ENCODE data around the gene ZRANB1. TPM values are rescaled to one million over a fixed set of nuclear protein-coding genes. Genes with fewer than 3 reads are reported as not detected.

ZRANB1 gene
- total RNA-seq, 4 donors from 2014 or later, result 22.1 to 37.5 (median 25.0) TPM

DNA sequence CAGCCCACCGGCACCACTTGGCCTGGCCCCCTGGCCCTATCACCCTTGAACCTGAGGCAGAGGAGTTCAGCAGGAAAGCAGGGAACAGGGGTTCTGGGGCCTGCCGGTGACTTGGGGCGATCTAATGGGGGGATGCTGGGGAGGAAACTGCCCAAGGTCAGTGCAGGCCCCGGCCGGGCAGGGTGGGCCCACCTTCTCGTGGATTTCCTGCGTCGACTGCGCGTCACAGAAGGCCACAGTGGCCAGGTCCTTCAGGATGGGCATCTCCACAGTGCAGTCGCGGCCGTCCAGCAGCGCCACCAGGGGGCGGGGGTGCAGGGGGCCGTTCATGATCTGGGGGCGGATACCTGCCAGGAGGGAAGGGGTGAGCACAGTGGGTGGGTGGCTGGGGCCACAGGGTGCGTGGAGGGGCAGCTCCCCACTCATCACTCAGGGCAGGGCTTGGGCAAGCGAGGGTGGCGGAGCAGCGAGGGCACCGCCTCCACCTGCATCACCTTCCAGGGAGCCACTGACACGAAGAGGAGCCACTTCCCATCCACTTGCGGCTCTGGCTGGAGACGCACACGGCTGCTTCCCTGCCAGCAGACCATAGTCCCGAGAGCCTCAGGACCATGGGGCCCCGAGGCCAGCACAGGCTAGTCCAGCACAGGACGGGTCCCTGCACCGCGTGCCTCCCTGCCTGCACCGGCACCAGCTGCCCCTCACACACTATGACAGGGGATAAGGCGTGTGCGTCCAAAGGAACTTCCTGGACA lies 61.4 kb downstream of the ZRANB1 start:
- DNase-seq, result no peak
- 87 to 93% methylated on average over 7 to 11 of the region's 34 CpGs for WGBS, 2 donors
- intact Hi-C loops (cut with DNase I), result no loop called here
- H3K27ac ChIP-seq, result no peak overlapping the region
- no peaks in the 10 kb centered on the region for H3K9me3 ChIP-seq
- peaks cover 39 to 50% of the 10 kb centered on the region in 2 donors for H3K36me3 ChIP-seq
- H3K4me3 ChIP-seq (replicated peaks in 1 of 3), result no peak overlapping the region
- no peaks in the 10 kb centered on the region for H3K4me1 ChIP-seq
- H3K27me3 ChIP-seq, result no peaks in the 10 kb centered on the region
- TF ChIP-seq POLR2A (IDR thresholded peaks at IDR 0.05), result no peak
- TF ChIP-seq, protein P1, sequence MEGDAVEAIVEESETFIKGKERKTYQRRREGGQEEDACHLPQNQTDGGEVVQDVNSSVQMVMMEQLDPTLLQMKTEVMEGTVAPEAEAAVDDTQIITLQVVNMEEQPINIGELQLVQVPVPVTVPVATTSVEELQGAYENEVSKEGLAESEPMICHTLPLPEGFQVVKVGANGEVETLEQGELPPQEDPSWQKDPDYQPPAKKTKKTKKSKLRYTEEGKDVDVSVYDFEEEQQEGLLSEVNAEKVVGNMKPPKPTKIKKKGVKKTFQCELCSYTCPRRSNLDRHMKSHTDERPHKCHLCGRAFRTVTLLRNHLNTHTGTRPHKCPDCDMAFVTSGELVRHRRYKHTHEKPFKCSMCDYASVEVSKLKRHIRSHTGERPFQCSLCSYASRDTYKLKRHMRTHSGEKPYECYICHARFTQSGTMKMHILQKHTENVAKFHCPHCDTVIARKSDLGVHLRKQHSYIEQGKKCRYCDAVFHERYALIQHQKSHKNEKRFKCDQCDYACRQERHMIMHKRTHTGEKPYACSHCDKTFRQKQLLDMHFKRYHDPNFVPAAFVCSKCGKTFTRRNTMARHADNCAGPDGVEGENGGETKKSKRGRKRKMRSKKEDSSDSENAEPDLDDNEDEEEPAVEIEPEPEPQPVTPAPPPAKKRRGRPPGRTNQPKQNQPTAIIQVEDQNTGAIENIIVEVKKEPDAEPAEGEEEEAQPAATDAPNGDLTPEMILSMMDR (IDR thresholded peaks at IDR 0.05), result no peak

- peaks cover 33 to 47% of the 10 kb centered on the region in 2 donors for H3K36me3 ChIP-seq
- H3K9me3 ChIP-seq, result no peaks in the 10 kb centered on the region
- DNase-seq, result no peak
- WGBS, 2 donors, result 93% methylated on average over 14 of the region's 14 CpGs
- intact Hi-C loops (cut with DNase I), result no loop called here
- no peaks in the 10 kb centered on the region for H3K4me1 ChIP-seq
- H3K27me3 ChIP-seq, result no peaks in the 10 kb centered on the region
- H3K4me3 ChIP-seq (replicated peaks in 1 of 3), result no peak overlapping the region
- no peak overlapping the region for H3K27ac ChIP-seq
- no peak for TF ChIP-seq POLR2A (IDR thresholded peaks at IDR 0.05)
- TF ChIP-seq, protein P1 (IDR thresholded peaks at IDR 0.05), result no peak
These were observed 62.1 kb downstream of the ZRANB1 start for GRCh38 chr10:125003901-125004467.

- no peak overlapping the region for H3K27ac ChIP-seq
- WGBS, 2 donors, result 93% methylated on average over 10 to 19 of the region's 19 CpGs
- TF ChIP-seq, protein P1 (IDR thresholded peaks at IDR 0.05), result no peak
- TF ChIP-seq POLR2A (IDR thresholded peaks at IDR 0.05), result no peak
- H3K9me3 ChIP-seq, result no peaks in the 10 kb centered on the region
- H3K4me1 ChIP-seq, result no peaks in the 10 kb centered on the region
- H3K27me3 ChIP-seq, result no peaks in the 10 kb centered on the region
- no peak for DNase-seq
- peaks cover 26 to 40% of the 10 kb centered on the region in 2 donors for H3K36me3 ChIP-seq
- H3K4me3 ChIP-seq (replicated peaks in 1 of 3), result no peak overlapping the region
- intact Hi-C loops (cut with DNase I), result no loop called here
These were observed 62.8 kb downstream of the ZRANB1 start for GRCh38 chr10:125004571-125005311.

DNA sequence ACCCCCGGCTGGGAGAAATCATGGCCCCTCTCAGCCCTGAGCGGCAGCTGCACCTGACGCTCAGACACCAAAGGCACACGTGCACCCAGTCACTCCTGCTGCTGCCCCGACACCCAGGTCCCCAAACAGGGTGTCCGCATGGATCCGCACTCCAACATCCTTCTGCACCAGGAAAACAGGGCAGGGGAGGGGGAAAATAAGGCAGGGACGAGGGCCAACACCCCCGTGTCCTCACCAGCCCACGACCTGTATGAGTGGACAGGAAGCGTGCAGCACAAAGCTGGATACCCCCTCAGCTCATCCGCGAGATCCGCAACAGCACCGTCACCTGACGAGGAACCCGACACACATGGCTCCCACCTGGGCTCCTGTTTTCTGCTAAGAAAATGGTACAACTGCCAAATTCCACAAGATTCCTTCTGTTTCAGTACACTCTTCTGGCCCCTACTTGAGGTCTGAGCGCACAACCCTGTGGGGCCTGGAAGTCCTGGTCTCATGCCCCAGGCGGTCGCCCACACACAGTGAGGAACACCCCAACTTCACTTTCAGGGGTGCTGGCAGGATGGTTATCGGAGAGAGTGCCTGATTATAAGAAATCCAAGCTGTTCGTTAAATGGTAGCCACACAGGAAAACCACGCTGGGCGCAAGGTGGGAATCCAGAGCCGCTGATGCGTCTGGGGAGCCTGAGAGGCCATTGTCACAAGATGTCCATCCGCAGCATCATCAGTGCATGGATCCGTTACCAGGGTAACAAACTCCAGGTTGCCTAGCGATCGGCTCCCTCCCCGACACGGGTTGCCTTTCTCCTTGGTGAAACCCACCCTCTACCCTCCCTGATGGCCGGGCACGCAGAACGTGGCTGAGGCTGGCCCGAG lies 63.6 kb downstream of the ZRANB1 start:
- Histone ChIP-seq H3K4me3 (replicated peaks in 1 of 3) (no peak overlapping the region), H3K27me3 (no peaks in the 10 kb centered on the region), H3K27ac (no peak overlapping the region), H3K36me3 (peaks cover 20 to 32% of the 10 kb centered on the region in 2 donors), H3K9me3 (no peaks in the 10 kb centered on the region), H3K4me1 (no peaks in the 10 kb centered on the region)
- intact Hi-C loops (cut with DNase I), result no loop called here
- WGBS, 2 donors, result 94 to 96% methylated on average over 32 to 36 of the region's 36 CpGs
- peak in 1 of 2 donors; percentile 1 for DNase-seq
- TF ChIP-seq, protein P1 (IDR thresholded peaks at IDR 0.05), result no peak
- no peak for TF ChIP-seq POLR2A (IDR thresholded peaks at IDR 0.05)

All from thyroid gland (tissue), 4 donors.